Heart right ventricle (tissue), 16 donors: ENCODE data around the gene CDKN2AIP. TPM values are rescaled to one million over a fixed set of nuclear protein-coding genes. Genes with fewer than 3 reads are reported as not detected.

Experiments used
- ATAC-seq, 8 donors: fragments of 200-7000 bp; cut with Tn5 transposase; one replicate each; pipeline ENCODE4 v1.9.1; 2020; ENCODE audit warnings: mild to moderate bottlenecking in 8 of 8, moderate library complexity in 8 of 8, moderate number of reproducible peaks in 1 of 8
- DNase-seq, 2 donors: peaks; one replicate each; pipeline ENCODE4 v3.0.0-alpha.2; 2020
- H3K27ac ChIP-seq, 10 donors: fragments of 200-600 bp; sonication (generic) in 2 of 10; one replicate each; pipeline versions ENCODE4 v1.5.0 to v1.8.0; 2020 to 2022; ENCODE audit warnings: mild to moderate bottlenecking in 3 of 10
- H3K27me3 ChIP-seq, 7 donors: fragments of 200-600 bp; one replicate each; pipeline ENCODE4 v1.8.0; 2021 to 2022; ENCODE audit warnings: mild to moderate bottlenecking in 2 of 7
- H3K36me3 ChIP-seq, 9 donors: fragments of 200-600 bp; sonication (generic) in 1 of 9; one replicate each; pipeline versions ENCODE4 v1.5.0 to v1.8.0; 2020 to 2022; ENCODE audit warnings: mild to moderate bottlenecking in 2 of 9
- H3K4me1 ChIP-seq, 9 donors: fragments of 200-600 bp; sonication (generic) in 1 of 9; one replicate each; pipeline versions ENCODE4 v1.5.0 to v1.8.0; 2020 to 2022; ENCODE audit warnings: mild to moderate bottlenecking in 4 of 9
- H3K4me3 ChIP-seq, 10 donors: fragments of 200-600 bp; sonication (generic) in 2 of 10; one replicate each; pipeline versions ENCODE4 v1.5.0 to v1.8.0; 2020 to 2022; ENCODE audit warnings: mild to moderate bottlenecking in 7 of 10, moderate library complexity in 2 of 10
- H3K9me3 ChIP-seq, 11 donors: fragments of 200-600 bp in 10 of 11; sonication (generic) in 2 of 11; one replicate each; pipeline versions ENCODE4 v1.5.0 to v1.8.0; 2013 to 2022; ENCODE audit warnings: mild to moderate bottlenecking in 2 of 11, control low read depth in 1 of 11, moderate library complexity in 1 of 11
- CTCF ChIP-seq, 9 donors: fragments of 200-600 bp; sonication (generic) in 2 of 9; IDR thresholded peaks; one replicate each; pipeline versions ENCODE4 v1.5.0 to v1.8.0; 2021 to 2022; ENCODE audit warnings: antibody characterized with exemption in 9 of 9, mild to moderate bottlenecking in 5 of 9, moderate library complexity in 1 of 9
- WGBS, 2 donors: extraction: QIAGEN DNeasy Blood & Tissue Kit; methylation state at CpG; one replicate each; pipeline ENCODE4 v1.1.7; 2013; ENCODE audit warnings: inconsistent platforms in 1 of 2; 5-methylcytosine and 5-hydroxymethylcytosine counted together
- intact Hi-C, 10 donors: fragments of 100-400 bp; cut with DNase I; formaldehyde crosslinking; loops; one replicate each; pipeline versions ENCODE4 v1.11.1 to v1.14.2; 2022
- polyA plus RNA-seq, 2 donors: library from polyadenylated mRNA; stranded (reverse); fragments of 200-250 nt; gene quantifications; one replicate each; pipeline ENCODE4 v1.2.3, GENCODE V29; 2013
- total RNA-seq, 10 donors: library from RNA; stranded (reverse); fragmentation: NEBNext Ultra II Directional in 3 of 10; extraction: Animal tissue kit (Norgen Biotek cat#: 25700) in 3 of 10; gene quantifications; one replicate each; pipeline versions ENCODE4 v1.2.1 to v1.2.4, GENCODE V29; 2021 to 2023
- donor health status: Arrhythmogenic right ventricular cardiomyopathy.
- donor health status: ischemic (EF 13 %, LVEDD 7.1; RV severe dilation, severe dysfunction).
- donor health status: healthy with polysubstance abuse.
- donor health status: DM: no; HTN: yes; CAD: no.
- donor health status: DM: no; HTN: no; CAD: no.
- donor health status: ischemic (EF 25% LVEDD 6.9; RV normal size, moderate dysfunction).
- donor health status: ischemic (EF 25% LVEDD 5.7; RV mildly dilated, moderate dysfunction).
- donor health status: healthy.
- donor health status: DM: yes; HTN: yes; CAD: no.
- donor health status: Ischemic cardiomyopathy.
- donor health status: ischemic (EF 35%, LVEDD 5.7; RV mildly dilated, moderate dysfunction).
- donor health status: nonischemic (EF 11% LVEDD 7.7; RV severe dilation, severe dysfunction).
- donor health status: DM: yes; HTN: yes; CAD: no.
- donor health status: PGD.
- donor health status: ischemic (EF 29% LVEDD 5.4; RV normal size, mild dysfunction).
- donor health status: nonischemic (EF 23%, LVEDD 6.1; RV moderate dilation, normal function).

CDKN2AIP gene
- total and polyA plus RNA-seq, 12 donors = 5.6 to 12.7 (median 9.7) TPM

GRCh38 chr4:183495184-183495583 lies 50.7 kb downstream of the CDKN2AIP start:
- peaks cover 0 to 18% (median 0%) of the 10 kb centered on the region in 11 donors for H3K9me3 ChIP-seq
- 83 to 84% methylated on average over 3 of the region's 3 CpGs for WGBS, 2 donors
- no peak for ATAC-seq
- H3K27ac ChIP-seq = no peak overlapping the region
- TF ChIP-seq CTCF (IDR thresholded peaks at IDR 0.05) = no peak
- H3K4me1 ChIP-seq = peaks cover 0 to 12% (median 5%) of the 10 kb centered on the region in 9 donors
- intact Hi-C loops = no loop called here
- H3K36me3 ChIP-seq = peaks cover 0 to 9% (median 0%) of the 10 kb centered on the region in 9 donors
- no peak for DNase-seq
- H3K4me3 ChIP-seq = no peak overlapping the region
- H3K27me3 ChIP-seq = no peaks in the 10 kb centered on the region

Other genes starting within 250 kb of the CDKN2AIP start
- not detected for gene CLDN22, start 124.4 kb upstream of the CDKN2AIP start, total RNA-seq
- gene CLDN22, start 124.4 kb upstream of the CDKN2AIP start, polyA plus RNA-seq = not detected
- not detected for gene CLDN24, start 122.2 kb upstream of the CDKN2AIP start, total RNA-seq
- gene CLDN24, start 122.2 kb upstream of the CDKN2AIP start, polyA plus RNA-seq = not detected
- 1 to 10 TPM; 4.0 to 8.2 (median 5.2) TPM for gene ING2, start 60.4 kb downstream of the CDKN2AIP start, total RNA-seq
- 1 to 10 TPM; 1.7 to 8.6 TPM for gene ING2, start 60.4 kb downstream of the CDKN2AIP start, polyA plus RNA-seq
- 10 to 100 TPM; 13.7 to 17.8 (median 15.2) TPM for gene RWDD4, start 214.5 kb downstream of the CDKN2AIP start, total RNA-seq
- 10 to 100 TPM in 1 of 2 donors, 1 to 10 TPM in 1; 6.9 to 12.9 TPM for gene RWDD4, start 214.5 kb downstream of the CDKN2AIP start, polyA plus RNA-seq
- 10 to 100 TPM; 15.3 to 24.1 (median 19.6) TPM for gene TRAPPC11, start 214.7 kb downstream of the CDKN2AIP start, total RNA-seq
- gene TRAPPC11, start 214.7 kb downstream of the CDKN2AIP start, polyA plus RNA-seq = 10 to 100 TPM in 1 of 2 donors, 1 to 10 TPM in 1; 8.0 to 17.3 TPM